GM21723 (cell line): ENCODE data around the gene TAGLN2.

Experiments used
- ATAC-seq: cut with Tn5 transposase; IDR thresholded peaks from one replicate; pipeline ENCODE4 v1.9.1; 2021; ENCODE audit warnings: mild to moderate bottlenecking, moderate library complexity; ENCODE audit not compliant: unreplicated experiment

Gene TAGLN2

GRCh38 chr1:159879977-159880376, 45.3 kb downstream of the TAGLN2 start:
- ATAC-seq, result no peak

DNA sequence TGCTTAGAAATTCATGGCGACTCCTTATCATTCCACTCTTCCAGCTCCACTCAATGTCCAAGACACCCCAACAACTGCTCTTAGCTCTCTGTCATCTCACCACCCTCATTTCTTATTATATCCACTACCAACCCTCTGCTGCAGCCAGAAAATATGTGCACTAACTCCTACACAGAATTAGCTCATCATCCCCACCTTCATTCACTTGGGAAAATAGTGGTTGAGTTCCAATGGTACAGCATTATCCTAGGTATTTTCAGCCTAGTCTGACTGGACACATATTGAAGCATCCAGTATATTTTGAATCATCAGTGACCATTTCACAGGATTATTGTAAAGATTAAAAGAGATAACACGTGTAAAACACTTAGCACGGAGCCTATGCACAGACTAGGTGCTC, 46.2 kb downstream of the TAGLN2 start:
- no peak for ATAC-seq

GRCh38 chr1:159877695-159878444, 47.4 kb downstream of the TAGLN2 start:
- ATAC-seq, result no peak

GRCh38 chr1:159873530-159874143, 51.7 kb downstream of the TAGLN2 start:
- no peak for ATAC-seq

- no peak for ATAC-seq
These were observed 52.4 kb downstream of the TAGLN2 start for GRCh38 chr1:159872891-159873290.

GRCh38 chr1:159870704-159871103, 54.6 kb downstream of the TAGLN2 start:
- no peak for ATAC-seq

GRCh38 chr1:159869607-159870006, 55.7 kb downstream of the TAGLN2 start:
- no peak for ATAC-seq

DNA sequence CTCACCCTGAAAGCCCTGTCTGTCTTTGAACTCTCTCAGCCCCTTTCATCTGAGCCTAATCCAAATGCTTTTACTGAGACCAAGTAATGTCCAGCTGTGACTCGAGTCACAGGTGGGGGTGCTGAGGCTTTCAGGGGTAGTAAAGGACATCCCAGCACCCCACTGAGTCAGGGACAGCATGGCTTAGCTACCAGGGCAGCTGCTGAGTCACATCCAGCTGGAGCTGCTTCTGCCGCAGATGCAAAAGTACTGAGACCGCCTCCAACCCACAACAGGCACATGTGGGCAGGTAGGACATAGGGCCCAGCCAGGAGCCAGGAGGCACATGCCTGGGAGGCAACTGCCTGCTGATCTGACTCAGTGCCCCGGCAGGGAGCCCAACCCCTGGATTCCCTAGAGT, 56.1 kb downstream of the TAGLN2 start:
- no peak for ATAC-seq

GRCh38 chr1:159868766-159869165, 56.5 kb downstream of the TAGLN2 start:
- no peak for ATAC-seq
